ENCODE measurements around the gene STK10. TPM values are rescaled to one million over a fixed set of nuclear protein-coding genes. Genes with fewer than 3 reads are reported as not detected.

Gene STK10
- polyA plus RNA-seq, 1 donor (not counting 4 experiments of a cell fraction or from before 2014, with no cell fraction given): 19.8 TPM

DNA sequence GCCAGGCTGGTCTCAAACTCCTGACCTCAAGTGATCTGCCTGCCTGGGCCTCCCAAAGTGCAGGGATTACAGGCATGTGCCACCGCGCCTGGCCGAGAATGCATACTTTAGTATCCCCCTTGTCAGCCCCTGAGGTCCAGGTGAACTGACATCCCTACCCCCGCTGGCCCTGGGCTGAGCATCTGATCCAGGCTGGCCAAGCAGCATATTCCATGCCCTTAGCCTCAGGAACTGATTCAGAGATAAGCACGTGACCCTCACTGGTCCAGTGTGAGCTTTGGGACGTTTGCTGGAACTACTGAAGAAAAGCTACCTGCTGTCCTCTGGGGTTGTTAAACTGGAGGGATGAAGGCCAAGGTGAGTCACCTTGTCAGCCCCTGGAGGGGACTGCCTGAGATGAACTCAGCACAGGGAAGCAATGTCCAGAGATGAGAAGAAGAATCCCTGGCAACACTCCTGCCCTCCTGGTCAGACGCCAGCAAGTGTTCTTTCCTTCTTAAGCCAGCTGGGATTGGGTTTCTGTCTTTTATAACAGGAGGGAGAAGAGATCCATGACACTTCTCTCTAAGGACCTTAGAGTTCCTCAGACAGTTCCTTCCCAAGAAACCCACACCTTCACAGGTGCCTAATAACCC is 122.5 kb downstream of the STK10 start:
- Histone ChIP-seq H3K9me3 (ENCODE audit: control insufficient read depth, low read depth, low read length) (no peaks in the 10 kb centered on the region), H3K9me1 (ENCODE audit: control insufficient read depth, extremely low read depth, insufficient read depth, low read length) (no peaks in the 10 kb centered on the region), H3K4me2 (ENCODE audit: control insufficient read depth, extremely low read depth, insufficient read depth, low read depth, low read length) (no peak overlapping the region), H3K79me2 (ENCODE audit: control insufficient read depth, insufficient read depth, low read length) (no peaks in the 10 kb centered on the region), H3K27ac (ENCODE audit: control insufficient read depth, insufficient read depth, low read length) (no peak overlapping the region), H3K36me3 (ENCODE audit: control insufficient read depth in 2 of 2, extremely low read depth in 1 of 2, insufficient read depth in 2 of 2, low read length in 2 of 2) (peaks cover 23 to 33% of the 10 kb centered on the region in 2 experiments), H4K20me1 (ENCODE audit: control insufficient read depth, extremely low read depth, insufficient read depth, low read length) (peaks cover 3% of the 10 kb centered on the region), H3K9ac (ENCODE audit: control insufficient read depth, extremely low read depth, insufficient read depth, low read length) (no peak overlapping the region), H3K27me3 (ENCODE audit: control insufficient read depth, extremely low read depth, insufficient read depth, low read length) (no peaks in the 10 kb centered on the region), H3K4me1 (ENCODE audit: control insufficient read depth, extremely low read depth, insufficient read depth, low read length) (no peaks in the 10 kb centered on the region), H3K4me3 (ENCODE audit: control insufficient read depth in 2 of 3, extremely low read depth in 1 of 3, insufficient read depth in 2 of 3, low read depth in 1 of 3, low read length in 3 of 3) (no peak overlapping the region), H2AFZ (ENCODE audit: control insufficient read depth, low read length) (no peak overlapping the region)
- FAIRE-seq (no peak), DNase-seq (ENCODE audit: low read depth, low spot score) (no peak)
- no peak for TF ChIP-seq EZH2 (IDR thresholded peaks at IDR 0.05; ENCODE audit: low read length)
- TF ChIP-seq, protein P1, sequence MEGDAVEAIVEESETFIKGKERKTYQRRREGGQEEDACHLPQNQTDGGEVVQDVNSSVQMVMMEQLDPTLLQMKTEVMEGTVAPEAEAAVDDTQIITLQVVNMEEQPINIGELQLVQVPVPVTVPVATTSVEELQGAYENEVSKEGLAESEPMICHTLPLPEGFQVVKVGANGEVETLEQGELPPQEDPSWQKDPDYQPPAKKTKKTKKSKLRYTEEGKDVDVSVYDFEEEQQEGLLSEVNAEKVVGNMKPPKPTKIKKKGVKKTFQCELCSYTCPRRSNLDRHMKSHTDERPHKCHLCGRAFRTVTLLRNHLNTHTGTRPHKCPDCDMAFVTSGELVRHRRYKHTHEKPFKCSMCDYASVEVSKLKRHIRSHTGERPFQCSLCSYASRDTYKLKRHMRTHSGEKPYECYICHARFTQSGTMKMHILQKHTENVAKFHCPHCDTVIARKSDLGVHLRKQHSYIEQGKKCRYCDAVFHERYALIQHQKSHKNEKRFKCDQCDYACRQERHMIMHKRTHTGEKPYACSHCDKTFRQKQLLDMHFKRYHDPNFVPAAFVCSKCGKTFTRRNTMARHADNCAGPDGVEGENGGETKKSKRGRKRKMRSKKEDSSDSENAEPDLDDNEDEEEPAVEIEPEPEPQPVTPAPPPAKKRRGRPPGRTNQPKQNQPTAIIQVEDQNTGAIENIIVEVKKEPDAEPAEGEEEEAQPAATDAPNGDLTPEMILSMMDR (optimal IDR thresholded peaks at IDR 0.05 in 1 of 3, IDR thresholded peaks at IDR 0.05 in 1 of 3, conservative IDR thresholded peaks at IDR 0.05 in 1 of 3; ENCODE audit: extremely low read depth in 1 of 3, insufficient read depth in 2 of 3, low read length in 3 of 3): no peak
- dilution Hi-C loops (cut with MboI; ENCODE audit: extremely low pct_ligation_motif_present, low sequenced_read_pairs): no loop called here

DNA sequence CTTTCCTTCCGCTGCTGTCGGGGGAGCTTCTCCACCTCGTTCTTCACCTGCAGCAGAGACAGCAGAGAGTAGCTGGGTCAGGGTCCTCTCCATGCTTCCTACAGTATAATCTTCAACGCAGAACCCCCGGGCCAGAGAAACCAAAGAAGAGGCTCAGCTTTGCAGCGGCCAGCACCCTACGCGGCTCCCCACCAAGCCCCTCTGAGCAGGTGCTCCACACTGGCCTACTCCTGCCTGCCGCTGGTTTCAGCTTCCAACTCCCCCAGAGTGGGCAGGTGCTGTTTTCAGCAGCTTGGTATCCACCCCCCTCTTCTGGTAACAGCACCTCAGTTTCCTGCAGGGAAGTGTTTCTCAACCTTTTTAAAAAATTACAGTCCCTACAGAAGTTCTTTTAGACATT is 123.3 kb downstream of the STK10 start:
- no peak for FAIRE-seq
- no peak overlapping the region for H3K27ac ChIP-seq (ENCODE audit: control insufficient read depth, insufficient read depth, low read length)
- H2AFZ ChIP-seq (ENCODE audit: control insufficient read depth, low read length): no peak overlapping the region
- no peaks in the 10 kb centered on the region for H3K79me2 ChIP-seq (ENCODE audit: control insufficient read depth, insufficient read depth, low read length)
- no peaks in the 10 kb centered on the region for H3K27me3 ChIP-seq (ENCODE audit: control insufficient read depth, extremely low read depth, insufficient read depth, low read length)
- H3K9me1 ChIP-seq (ENCODE audit: control insufficient read depth, extremely low read depth, insufficient read depth, low read length): no peaks in the 10 kb centered on the region
- H3K4me1 ChIP-seq (ENCODE audit: control insufficient read depth, extremely low read depth, insufficient read depth, low read length): no peaks in the 10 kb centered on the region
- H3K36me3 ChIP-seq (ENCODE audit: control insufficient read depth in 2 of 2, extremely low read depth in 1 of 2, insufficient read depth in 2 of 2, low read length in 2 of 2): peaks cover 23 to 36% of the 10 kb centered on the region in 2 experiments
- H4K20me1 ChIP-seq (ENCODE audit: control insufficient read depth, extremely low read depth, insufficient read depth, low read length): peaks cover 3% of the 10 kb centered on the region
- no peak for DNase-seq (ENCODE audit: low read depth, low spot score)
- H3K4me2 ChIP-seq (ENCODE audit: control insufficient read depth, extremely low read depth, insufficient read depth, low read depth, low read length): no peak overlapping the region
- dilution Hi-C loops (cut with MboI; ENCODE audit: extremely low pct_ligation_motif_present, low sequenced_read_pairs): no loop called here
- H3K9me3 ChIP-seq (ENCODE audit: control insufficient read depth, low read depth, low read length): no peaks in the 10 kb centered on the region
- no peak overlapping the region for H3K4me3 ChIP-seq (ENCODE audit: control insufficient read depth in 2 of 3, extremely low read depth in 1 of 3, insufficient read depth in 2 of 3, low read depth in 1 of 3, low read length in 3 of 3)
- H3K9ac ChIP-seq (ENCODE audit: control insufficient read depth, extremely low read depth, insufficient read depth, low read length): no peak overlapping the region
- no peak for TF ChIP-seq EZH2 (IDR thresholded peaks at IDR 0.05; ENCODE audit: low read length)
- TF ChIP-seq, protein P1 (optimal IDR thresholded peaks at IDR 0.05 in 1 of 3, IDR thresholded peaks at IDR 0.05 in 1 of 3, conservative IDR thresholded peaks at IDR 0.05 in 1 of 3; ENCODE audit: extremely low read depth in 1 of 3, insufficient read depth in 2 of 3, low read length in 3 of 3): no peak
